GM23338 (cell line): ENCODE measurements around the gene ARL6IP1. TPM values are rescaled to one million over a fixed set of nuclear protein-coding genes. Genes with fewer than 3 reads are reported as not detected.

Source experiments
- ATAC-seq: fragments of 200-7000 bp; cut with Tn5 transposase; 3 replicates; pipeline ENCODE4 v1.9.1; 2020
- DNase-seq: peaks from one replicate; pipeline ENCODE4 v3.0.0-alpha.2; 2015; ENCODE audit warnings: low spot score
- H2AFZ ChIP-seq: fragments of 200-600 bp; sonication (generic); 2 replicates; pipeline ENCODE4 v1.8.0; 2016; ENCODE audit warnings: antibody characterized with exemption, mild to moderate bottlenecking, moderate library complexity
- H3F3A ChIP-seq: fragments of 200-600 bp; sonication (generic); replicated peaks from 2 replicates; pipeline ENCODE4 v1.8.0; 2017; ENCODE audit warnings: antibody characterized with exemption, mixed run types, low read depth
- H3K27ac ChIP-seq: fragments of 200-600 bp; sonication (generic); 2 replicates; pipeline ENCODE4 v1.6.1; 2016; ENCODE audit warnings: low read depth
- H3K27me3 ChIP-seq: fragments of 200-600 bp; sonication (generic); 2 replicates; pipeline ENCODE4 v1.8.0; 2016; ENCODE audit warnings: mild to moderate bottlenecking, mixed run types, moderate library complexity; ENCODE audit not compliant: insufficient read depth
- H3K36me3 ChIP-seq: fragments of 200-600 bp; sonication (generic); 2 replicates; pipeline ENCODE4 v1.8.0; 2016; ENCODE audit warnings: mild to moderate bottlenecking; ENCODE audit not compliant: insufficient read depth
- H3K4me1 ChIP-seq: fragments of 200-600 bp; sonication (generic); 2 replicates; pipeline ENCODE4 v1.8.0; 2016; ENCODE audit warnings: mild to moderate bottlenecking, moderate library complexity; ENCODE audit not compliant: insufficient read depth
- H3K4me2 ChIP-seq: fragments of 200-600 bp; sonication (generic); 2 replicates; pipeline ENCODE4 v1.7.1; 2017; ENCODE audit warnings: mixed run types
- H3K4me3 ChIP-seq: fragments of 200-600 bp; sonication (generic); 2 replicates; pipeline ENCODE4 v1.6.1; 2016; ENCODE audit warnings: mixed run types
- H3K79me2 ChIP-seq: fragments of 200-600 bp; sonication (generic); replicated peaks from 2 replicates; pipeline ENCODE4 v1.8.0; 2017; ENCODE audit warnings: mild to moderate bottlenecking; ENCODE audit not compliant: insufficient read depth
- H3K9me2 ChIP-seq: fragments of 200-600 bp; sonication (generic); 2 replicates; pipeline ENCODE4 v1.8.0; 2017; ENCODE audit not compliant: insufficient read depth
- H4K20me1 ChIP-seq: fragments of 200-600 bp; sonication (generic); replicated peaks from 2 replicates; pipeline ENCODE4 v1.8.0; 2017; ENCODE audit warnings: mild to moderate bottlenecking; ENCODE audit not compliant: insufficient read depth
- H3K27ac Mint-ChIP-seq: 2 replicates; pipeline ENCODE4 v1.8.0; 2020; ENCODE audit warnings: inconsistent platforms, mild to moderate bottlenecking, moderate library complexity, mixed read lengths
- H3K27me3 Mint-ChIP-seq: 3 replicates; pipeline ENCODE4 v1.8.0; 2022; ENCODE audit warnings: low read depth, mild to moderate bottlenecking, moderate library complexity, mixed read lengths, inconsistent platforms; ENCODE audit not compliant: insufficient read depth, poor library complexity
- H3K36me3 Mint-ChIP-seq: 3 replicates; pipeline ENCODE4 v1.8.0; 2021; ENCODE audit warnings: low read depth, mild to moderate bottlenecking, inconsistent platforms, moderate library complexity, mixed read lengths
- H3K4me1 Mint-ChIP-seq: 3 replicates; pipeline ENCODE4 v1.8.0; 2020; ENCODE audit warnings: mild to moderate bottlenecking, inconsistent platforms, mixed read lengths
- H3K4me3 Mint-ChIP-seq: 3 replicates; pipeline ENCODE4 v1.8.0; 2021; ENCODE audit warnings: moderate library complexity, mild to moderate bottlenecking, inconsistent platforms, mixed read lengths
- H3K9me3 Mint-ChIP-seq: 3 replicates; pipeline ENCODE4 v1.8.0; 2020; ENCODE audit warnings: moderate library complexity, mild to moderate bottlenecking, inconsistent platforms, mixed read lengths
- EZH2 ChIP-seq: fragments of 200-600 bp; sonication (generic); IDR thresholded peaks from one replicate; pipeline ENCODE4 v1.8.0; 2017; ENCODE audit warnings: antibody characterized with exemption, mild to moderate bottlenecking, low read depth; ENCODE audit not compliant: unreplicated experiment
- EZH2phosphoT487 ChIP-seq: fragments of 200-600 bp; sonication (generic); IDR thresholded peaks from one replicate; pipeline ENCODE4 v1.8.1; 2018; ENCODE audit warnings: antibody characterized with exemption; ENCODE audit not compliant: unreplicated experiment
- POLR2AphosphoS5 ChIP-seq: IDR thresholded peaks from 2 replicates; pipeline ENCODE4 v1.6.1; 2016; ENCODE audit warnings: antibody characterized with exemption, low read depth
- ZNF331 ChIP-seq: fragments of 250-450 bp; sonication (Bioruptor Pico); IDR thresholded peaks from 2 replicates; pipeline ENCODE4 v1.5.0; 2020; ENCODE audit warnings: low read depth, mild to moderate bottlenecking, moderate library complexity
- polyA plus RNA-seq: library from polyadenylated mRNA; unstranded; fragments of >200 nt; fragmentation: Nextera tagmentation; extraction: Ambion mirVana; gene quantifications from 2 replicates; pipeline ENCODE4 v1.2.1, GENCODE V29; 2016
- total RNA-seq: library from RNA; depleted of rRNA; stranded (reverse); fragments of >200 nt; shearing (Covaris generic); gene quantifications from 2 replicates; pipeline ENCODE4 v1.2.3, GENCODE V29; 2014
- TF ChIP-seq, protein P1 (sequence below), 2 experiments: fragments of 200-600 bp in 1 of 2; sonication (generic) in 1 of 2; conservative IDR thresholded peaks; 2 replicates each; pipeline versions ENCODE4 v1.5.1 to v1.6.1; 2016 to 2017; ENCODE audit warnings: antibody characterized with exemption in 2 of 2, low read depth in 2 of 2, mild to moderate bottlenecking in 2 of 2, moderate library complexity in 1 of 2
- TF ChIP-seq, protein P2 (sequence below): fragments of 250-450 bp; sonication (Bioruptor Pico); IDR thresholded peaks from 2 replicates; pipeline ENCODE4 v1.5.0; 2020; ENCODE audit warnings: mild to moderate bottlenecking, moderate library complexity

The ARL6IP1 gene
- total and polyA plus RNA-seq, 2 experiments from 2014 or later = 192 to 250 TPM

DNA sequence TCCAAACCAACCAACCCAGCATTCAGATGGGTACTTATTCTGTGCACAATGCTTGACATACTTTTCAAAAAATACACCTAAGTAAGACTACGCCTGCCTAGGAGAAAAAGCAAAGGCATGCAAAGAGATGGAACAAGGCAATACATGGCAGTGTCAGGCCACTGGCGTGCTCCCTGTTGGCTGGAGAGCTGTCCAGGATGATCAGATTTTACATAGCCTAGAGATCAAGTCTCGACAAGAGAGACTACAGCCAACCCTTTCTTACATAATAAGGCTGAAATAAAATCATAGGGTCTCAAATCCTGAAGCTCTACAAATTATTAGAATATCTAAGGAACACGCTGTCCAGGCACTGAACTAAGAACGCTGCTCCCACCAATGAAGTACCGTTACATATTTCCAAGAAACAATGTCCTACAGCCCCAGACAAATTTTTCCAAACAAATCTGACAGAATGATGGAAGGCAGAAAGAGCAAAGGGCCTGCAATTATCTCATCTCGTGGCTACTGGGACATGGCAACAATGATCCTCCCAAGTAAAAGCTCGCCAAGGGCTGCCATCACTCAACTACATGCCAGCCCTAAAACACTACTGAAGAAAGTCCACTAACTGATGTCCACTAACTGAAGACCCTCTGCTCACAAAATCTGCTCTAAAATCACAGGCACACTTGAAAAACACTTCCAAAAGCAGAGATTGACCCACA is 16.3 kb downstream of the ARL6IP1 start:
- Histone ChIP-seq H3K79me2 (peaks cover 76% of the 10 kb centered on the region), H3K4me2 (peak overlapping the region; percentile 95), H3K27ac (peak overlapping the region; percentile 82), H3K4me1 (peaks cover 29% of the 10 kb centered on the region), H3K9me2 (no peaks in the 10 kb centered on the region), H3F3A (peaks cover 69% of the 10 kb centered on the region), H3K27me3 (no peaks in the 10 kb centered on the region), H3K4me3 (peak overlapping the region; percentile 99), H4K20me1 (peaks cover 73% of the 10 kb centered on the region), H3K36me3 (peaks cover 72% of the 10 kb centered on the region), H2AFZ (no peak overlapping the region)
- H3K4me1 Mint-ChIP-seq = peaks cover 36% of the 10 kb centered on the region
- ATAC-seq = no peak
- TF ChIP-seq EZH2 (no peak), POLR2AphosphoS5 (no peak), ZNF331 (CRISPR knock-in tag) (no peak), EZH2phosphoT487 (no peak)
- TF ChIP-seq, protein P1, sequence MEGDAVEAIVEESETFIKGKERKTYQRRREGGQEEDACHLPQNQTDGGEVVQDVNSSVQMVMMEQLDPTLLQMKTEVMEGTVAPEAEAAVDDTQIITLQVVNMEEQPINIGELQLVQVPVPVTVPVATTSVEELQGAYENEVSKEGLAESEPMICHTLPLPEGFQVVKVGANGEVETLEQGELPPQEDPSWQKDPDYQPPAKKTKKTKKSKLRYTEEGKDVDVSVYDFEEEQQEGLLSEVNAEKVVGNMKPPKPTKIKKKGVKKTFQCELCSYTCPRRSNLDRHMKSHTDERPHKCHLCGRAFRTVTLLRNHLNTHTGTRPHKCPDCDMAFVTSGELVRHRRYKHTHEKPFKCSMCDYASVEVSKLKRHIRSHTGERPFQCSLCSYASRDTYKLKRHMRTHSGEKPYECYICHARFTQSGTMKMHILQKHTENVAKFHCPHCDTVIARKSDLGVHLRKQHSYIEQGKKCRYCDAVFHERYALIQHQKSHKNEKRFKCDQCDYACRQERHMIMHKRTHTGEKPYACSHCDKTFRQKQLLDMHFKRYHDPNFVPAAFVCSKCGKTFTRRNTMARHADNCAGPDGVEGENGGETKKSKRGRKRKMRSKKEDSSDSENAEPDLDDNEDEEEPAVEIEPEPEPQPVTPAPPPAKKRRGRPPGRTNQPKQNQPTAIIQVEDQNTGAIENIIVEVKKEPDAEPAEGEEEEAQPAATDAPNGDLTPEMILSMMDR (conservative IDR thresholded peaks at IDR 0.05; ENCODE audit: low read depth in 2 of 2) = no peak
- TF ChIP-seq, protein P2, sequence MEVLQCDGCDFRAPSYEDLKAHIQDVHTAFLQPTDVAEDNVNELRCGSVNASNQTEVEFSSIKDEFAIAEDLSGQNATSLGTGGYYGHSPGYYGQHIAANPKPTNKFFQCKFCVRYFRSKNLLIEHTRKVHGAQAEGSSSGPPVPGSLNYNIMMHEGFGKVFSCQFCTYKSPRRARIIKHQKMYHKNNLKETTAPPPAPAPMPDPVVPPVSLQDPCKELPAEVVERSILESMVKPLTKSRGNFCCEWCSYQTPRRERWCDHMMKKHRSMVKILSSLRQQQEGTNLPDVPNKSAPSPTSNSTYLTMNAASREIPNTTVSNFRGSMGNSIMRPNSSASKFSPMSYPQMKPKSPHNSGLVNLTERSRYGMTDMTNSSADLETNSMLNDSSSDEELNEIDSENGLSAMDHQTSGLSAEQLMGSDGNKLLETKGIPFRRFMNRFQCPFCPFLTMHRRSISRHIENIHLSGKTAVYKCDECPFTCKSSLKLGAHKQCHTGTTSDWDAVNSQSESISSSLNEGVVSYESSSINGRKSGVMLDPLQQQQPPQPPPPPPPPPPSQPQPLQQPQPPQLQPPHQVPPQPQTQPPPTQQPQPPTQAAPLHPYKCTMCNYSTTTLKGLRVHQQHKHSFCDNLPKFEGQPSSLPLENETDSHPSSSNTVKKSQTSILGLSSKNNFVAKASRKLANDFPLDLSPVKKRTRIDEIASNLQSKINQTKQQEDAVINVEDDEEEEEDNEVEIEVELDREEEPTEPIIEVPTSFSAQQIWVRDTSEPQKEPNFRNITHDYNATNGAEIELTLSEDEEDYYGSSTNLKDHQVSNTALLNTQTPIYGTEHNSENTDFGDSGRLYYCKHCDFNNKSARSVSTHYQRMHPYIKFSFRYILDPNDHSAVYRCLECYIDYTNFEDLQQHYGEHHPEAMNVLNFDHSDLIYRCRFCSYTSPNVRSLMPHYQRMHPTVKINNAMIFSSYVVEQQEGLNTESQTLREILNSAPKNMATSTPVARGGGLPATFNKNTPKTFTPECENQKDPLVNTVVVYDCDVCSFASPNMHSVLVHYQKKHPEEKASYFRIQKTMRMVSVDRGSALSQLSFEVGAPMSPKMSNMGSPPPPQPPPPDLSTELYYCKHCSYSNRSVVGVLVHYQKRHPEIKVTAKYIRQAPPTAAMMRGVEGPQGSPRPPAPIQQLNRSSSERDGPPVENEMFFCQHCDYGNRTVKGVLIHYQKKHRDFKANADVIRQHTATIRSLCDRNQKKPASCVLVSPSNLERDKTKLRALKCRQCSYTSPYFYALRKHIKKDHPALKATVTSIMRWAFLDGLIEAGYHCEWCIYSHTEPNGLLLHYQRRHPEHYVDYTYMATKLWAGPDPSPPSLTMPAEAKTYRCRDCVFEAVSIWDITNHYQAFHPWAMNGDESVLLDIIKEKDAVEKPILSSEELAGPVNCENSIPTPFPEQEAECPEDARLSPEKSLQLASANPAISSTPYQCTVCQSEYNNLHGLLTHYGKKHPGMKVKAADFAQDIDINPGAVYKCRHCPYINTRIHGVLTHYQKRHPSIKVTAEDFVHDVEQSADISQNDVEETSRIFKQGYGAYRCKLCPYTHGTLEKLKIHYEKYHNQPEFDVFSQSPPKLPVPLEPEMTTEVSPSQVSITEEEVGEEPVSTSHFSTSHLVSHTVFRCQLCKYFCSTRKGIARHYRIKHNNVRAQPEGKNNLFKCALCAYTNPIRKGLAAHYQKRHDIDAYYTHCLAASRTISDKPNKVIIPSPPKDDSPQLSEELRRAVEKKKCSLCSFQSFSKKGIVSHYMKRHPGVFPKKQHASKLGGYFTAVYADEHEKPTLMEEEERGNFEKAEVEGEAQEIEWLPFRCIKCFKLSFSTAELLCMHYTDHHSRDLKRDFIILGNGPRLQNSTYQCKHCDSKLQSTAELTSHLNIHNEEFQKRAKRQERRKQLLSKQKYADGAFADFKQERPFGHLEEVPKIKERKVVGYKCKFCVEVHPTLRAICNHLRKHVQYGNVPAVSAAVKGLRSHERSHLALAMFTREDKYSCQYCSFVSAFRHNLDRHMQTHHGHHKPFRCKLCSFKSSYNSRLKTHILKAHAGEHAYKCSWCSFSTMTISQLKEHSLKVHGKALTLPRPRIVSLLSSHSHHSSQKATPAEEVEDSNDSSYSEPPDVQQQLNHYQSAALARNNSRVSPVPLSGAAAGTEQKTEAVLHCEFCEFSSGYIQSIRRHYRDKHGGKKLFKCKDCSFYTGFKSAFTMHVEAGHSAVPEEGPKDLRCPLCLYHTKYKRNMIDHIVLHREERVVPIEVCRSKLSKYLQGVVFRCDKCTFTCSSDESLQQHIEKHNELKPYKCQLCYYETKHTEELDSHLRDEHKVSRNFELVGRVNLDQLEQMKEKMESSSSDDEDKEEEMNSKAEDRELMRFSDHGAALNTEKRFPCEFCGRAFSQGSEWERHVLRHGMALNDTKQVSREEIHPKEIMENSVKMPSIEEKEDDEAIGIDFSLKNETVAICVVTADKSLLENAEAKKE = no peak
- H3K9me3 Mint-ChIP-seq = no peaks in the 10 kb centered on the region
- H3K4me3 Mint-ChIP-seq = peak overlapping the region; percentile 39
- peaks cover 7% of the 10 kb centered on the region for H3K27me3 Mint-ChIP-seq
- no peak for DNase-seq
- H3K36me3 Mint-ChIP-seq = peaks cover 79% of the 10 kb centered on the region
- H3K27ac Mint-ChIP-seq = peak overlapping the region; percentile 39; the same call in 1 of the 2 replicates
